Measurements from ENCODE around the gene DOCK4. TPM values are rescaled to one million over a fixed set of nuclear protein-coding genes. Genes with fewer than 3 reads are reported as not detected.

The DOCK4 gene
- total RNA-seq, 1 donor from 2014 or later: 60.3 TPM

GRCh38 chr7:111676811-111677210 lies 529.4 kb downstream of the DOCK4 start:
- H3K4me1 Mint-ChIP-seq (ENCODE audit: low read depth, unreplicated experiment): no peaks in the 10 kb centered on the region
- DNase-seq: no peak
- H3K9me3 Mint-ChIP-seq (ENCODE audit: unreplicated experiment): no peaks in the 10 kb centered on the region
- TF ChIP-seq, protein P1, sequence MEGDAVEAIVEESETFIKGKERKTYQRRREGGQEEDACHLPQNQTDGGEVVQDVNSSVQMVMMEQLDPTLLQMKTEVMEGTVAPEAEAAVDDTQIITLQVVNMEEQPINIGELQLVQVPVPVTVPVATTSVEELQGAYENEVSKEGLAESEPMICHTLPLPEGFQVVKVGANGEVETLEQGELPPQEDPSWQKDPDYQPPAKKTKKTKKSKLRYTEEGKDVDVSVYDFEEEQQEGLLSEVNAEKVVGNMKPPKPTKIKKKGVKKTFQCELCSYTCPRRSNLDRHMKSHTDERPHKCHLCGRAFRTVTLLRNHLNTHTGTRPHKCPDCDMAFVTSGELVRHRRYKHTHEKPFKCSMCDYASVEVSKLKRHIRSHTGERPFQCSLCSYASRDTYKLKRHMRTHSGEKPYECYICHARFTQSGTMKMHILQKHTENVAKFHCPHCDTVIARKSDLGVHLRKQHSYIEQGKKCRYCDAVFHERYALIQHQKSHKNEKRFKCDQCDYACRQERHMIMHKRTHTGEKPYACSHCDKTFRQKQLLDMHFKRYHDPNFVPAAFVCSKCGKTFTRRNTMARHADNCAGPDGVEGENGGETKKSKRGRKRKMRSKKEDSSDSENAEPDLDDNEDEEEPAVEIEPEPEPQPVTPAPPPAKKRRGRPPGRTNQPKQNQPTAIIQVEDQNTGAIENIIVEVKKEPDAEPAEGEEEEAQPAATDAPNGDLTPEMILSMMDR (IDR thresholded peaks at IDR 0.05; ENCODE audit: partially characterized antibody, unreplicated experiment): no peak
- no peaks in the 10 kb centered on the region for H3K27me3 Mint-ChIP-seq (ENCODE audit: unreplicated experiment)
- H3K4me3 Mint-ChIP-seq (ENCODE audit: unreplicated experiment): no peak overlapping the region
- H3K36me3 Mint-ChIP-seq (ENCODE audit: unreplicated experiment): no peaks in the 10 kb centered on the region
- H3K27ac Mint-ChIP-seq (ENCODE audit: unreplicated experiment): no peak overlapping the region

Other genes starting within 250 kb of the DOCK4 start
- 27.0 TPM for gene ZNF277, start 296 bp upstream of the DOCK4 start, total RNA-seq (ENCODE audit: unreplicated experiment)
- gene IFRD1, start 244.1 kb upstream of the DOCK4 start, total RNA-seq (ENCODE audit: unreplicated experiment): 168 TPM